ENCODE data around the gene CD72.

DNA sequence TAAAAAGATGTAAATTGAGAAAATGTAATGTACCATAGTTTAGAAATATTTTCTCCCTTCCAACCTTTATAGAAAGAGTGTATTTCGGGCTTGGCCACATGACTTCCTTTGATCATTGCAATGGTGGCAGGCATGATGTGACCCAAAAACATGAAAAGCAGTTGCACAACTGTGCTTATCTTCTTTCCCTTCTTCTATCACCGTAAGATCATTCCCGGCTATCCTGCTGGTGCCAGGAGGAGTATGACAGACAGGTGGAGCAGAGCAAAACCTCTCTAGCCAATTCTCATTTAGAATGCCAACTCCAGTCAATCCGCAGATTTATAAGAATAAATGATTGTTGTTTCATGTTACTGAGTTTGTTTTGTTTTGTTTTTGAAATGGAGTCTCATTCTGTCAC lies 23.7 kb downstream of the CD72 start:
- TF ChIP-seq POLR2A (IDR thresholded peaks at IDR 0.05) (no peak), POLR2AphosphoS5 (IDR thresholded peaks at IDR 0.05) (no peak), EP300 (IDR thresholded peaks at IDR 0.05) (no peak)
- TF ChIP-seq, protein P1, sequence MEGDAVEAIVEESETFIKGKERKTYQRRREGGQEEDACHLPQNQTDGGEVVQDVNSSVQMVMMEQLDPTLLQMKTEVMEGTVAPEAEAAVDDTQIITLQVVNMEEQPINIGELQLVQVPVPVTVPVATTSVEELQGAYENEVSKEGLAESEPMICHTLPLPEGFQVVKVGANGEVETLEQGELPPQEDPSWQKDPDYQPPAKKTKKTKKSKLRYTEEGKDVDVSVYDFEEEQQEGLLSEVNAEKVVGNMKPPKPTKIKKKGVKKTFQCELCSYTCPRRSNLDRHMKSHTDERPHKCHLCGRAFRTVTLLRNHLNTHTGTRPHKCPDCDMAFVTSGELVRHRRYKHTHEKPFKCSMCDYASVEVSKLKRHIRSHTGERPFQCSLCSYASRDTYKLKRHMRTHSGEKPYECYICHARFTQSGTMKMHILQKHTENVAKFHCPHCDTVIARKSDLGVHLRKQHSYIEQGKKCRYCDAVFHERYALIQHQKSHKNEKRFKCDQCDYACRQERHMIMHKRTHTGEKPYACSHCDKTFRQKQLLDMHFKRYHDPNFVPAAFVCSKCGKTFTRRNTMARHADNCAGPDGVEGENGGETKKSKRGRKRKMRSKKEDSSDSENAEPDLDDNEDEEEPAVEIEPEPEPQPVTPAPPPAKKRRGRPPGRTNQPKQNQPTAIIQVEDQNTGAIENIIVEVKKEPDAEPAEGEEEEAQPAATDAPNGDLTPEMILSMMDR (IDR thresholded peaks at IDR 0.05): no peak

All from sigmoid colon (tissue), 4 donors.